ENCODE data around the gene PPID. TPM values are rescaled to one million over a fixed set of nuclear protein-coding genes. Genes with fewer than 3 reads are reported as not detected.
"Not testable (repeated sequence)": the region's sequence is repeated elsewhere in the genome, so short reads cannot be mapped to it uniquely, and the experiment has no call there.

The PPID gene
- polyA plus RNA-seq, 1 donor = 87.5 TPM

- Histone ChIP-seq H3K9me3 (ENCODE audit: control insufficient read depth, low read depth, low read length) (peaks cover 7% of the 10 kb centered on the region), H3K36me3 (ENCODE audit: control insufficient read depth, insufficient read depth, low read length) (no peaks in the 10 kb centered on the region), H3K27ac (ENCODE audit: low read length) (no peak overlapping the region), H3K4me1 (ENCODE audit: control insufficient read depth, insufficient read depth, low read length) (no peaks in the 10 kb centered on the region), H3K4me3 (ENCODE audit: low read length) (no peak overlapping the region), H3K27me3 (ENCODE audit: control insufficient read depth, insufficient read depth, low read length) (no peaks in the 10 kb centered on the region)
- DNase-seq = peak in 1 of 2 donors; percentile 54
- WGBS (ENCODE audit: insufficient coverage, low lambda C conversion rate) = 56% methylated on average over 3 of the region's 4 CpGs
These were observed 39.4 kb upstream of the PPID start for GRCh38 chr4:158762553-158762952.

- Histone ChIP-seq H3K4me3 (ENCODE audit: low read length) (no peak overlapping the region), H3K4me1 (ENCODE audit: control insufficient read depth, insufficient read depth, low read length) (no peaks in the 10 kb centered on the region), H3K36me3 (ENCODE audit: control insufficient read depth, insufficient read depth, low read length) (no peaks in the 10 kb centered on the region), H3K27me3 (ENCODE audit: control insufficient read depth, insufficient read depth, low read length) (no peaks in the 10 kb centered on the region), H3K27ac (ENCODE audit: low read length) (no peak overlapping the region), H3K9me3 (ENCODE audit: control insufficient read depth, low read depth, low read length) (peaks cover 7% of the 10 kb centered on the region)
- WGBS (ENCODE audit: insufficient coverage, low lambda C conversion rate) = 80% methylated on average over 1 of the region's 4 CpGs
- no peak for DNase-seq
These were observed 37.7 kb upstream of the PPID start for GRCh38 chr4:158760866-158761265.

GRCh38 chr4:158759539-158759938, 36.3 kb upstream of the PPID start:
- not testable (repeated sequence) for DNase-seq; H3K27me3 ChIP-seq (ENCODE audit: control insufficient read depth, insufficient read depth, low read length); H3K4me3 ChIP-seq (ENCODE audit: low read length); H3K36me3 ChIP-seq (ENCODE audit: control insufficient read depth, insufficient read depth, low read length); H3K9me3 ChIP-seq (ENCODE audit: control insufficient read depth, low read depth, low read length); H3K4me1 ChIP-seq (ENCODE audit: control insufficient read depth, insufficient read depth, low read length); H3K27ac ChIP-seq (ENCODE audit: low read length)
- 92% methylated on average over 6 of the region's 20 CpGs for WGBS (ENCODE audit: insufficient coverage, low lambda C conversion rate)

- no peaks in the 10 kb centered on the region for H3K27me3 ChIP-seq (ENCODE audit: control insufficient read depth, insufficient read depth, low read length)
- H3K27ac ChIP-seq (ENCODE audit: low read length) = no peak overlapping the region
- no peaks in the 10 kb centered on the region for H3K36me3 ChIP-seq (ENCODE audit: control insufficient read depth, insufficient read depth, low read length)
- WGBS (ENCODE audit: insufficient coverage, low lambda C conversion rate) = 75% methylated on average over 1 of the region's 4 CpGs
- no peaks in the 10 kb centered on the region for H3K4me1 ChIP-seq (ENCODE audit: control insufficient read depth, insufficient read depth, low read length)
- H3K4me3 ChIP-seq (ENCODE audit: low read length) = no peak overlapping the region
- DNase-seq = no peak
- H3K9me3 ChIP-seq (ENCODE audit: control insufficient read depth, low read depth, low read length) = peaks cover 7% of the 10 kb centered on the region
These were observed 35.5 kb upstream of the PPID start for GRCh38 chr4:158758703-158759102.

GRCh38 chr4:158758142-158758541, 34.9 kb upstream of the PPID start:
- DNase-seq = no peak
- Histone ChIP-seq H3K27ac (ENCODE audit: low read length) (no peak overlapping the region), H3K27me3 (ENCODE audit: control insufficient read depth, insufficient read depth, low read length) (no peaks in the 10 kb centered on the region), H3K9me3 (ENCODE audit: control insufficient read depth, low read depth, low read length) (peaks cover 7% of the 10 kb centered on the region), H3K4me3 (ENCODE audit: low read length) (no peak overlapping the region), H3K4me1 (ENCODE audit: control insufficient read depth, insufficient read depth, low read length) (no peaks in the 10 kb centered on the region), H3K36me3 (ENCODE audit: control insufficient read depth, insufficient read depth, low read length) (no peaks in the 10 kb centered on the region)
- WGBS (ENCODE audit: insufficient coverage, low lambda C conversion rate) = 75% methylated on average over 3 of the region's 4 CpGs

GRCh38 chr4:158756588-158756987, 33.4 kb upstream of the PPID start:
- Histone ChIP-seq H3K27me3 (ENCODE audit: control insufficient read depth, insufficient read depth, low read length) (no peaks in the 10 kb centered on the region), H3K4me3 (ENCODE audit: low read length) (no peak overlapping the region), H3K27ac (ENCODE audit: low read length) (no peak overlapping the region), H3K36me3 (ENCODE audit: control insufficient read depth, insufficient read depth, low read length) (no peaks in the 10 kb centered on the region), H3K4me1 (ENCODE audit: control insufficient read depth, insufficient read depth, low read length) (no peaks in the 10 kb centered on the region), H3K9me3 (ENCODE audit: control insufficient read depth, low read depth, low read length) (peaks cover 7% of the 10 kb centered on the region)
- no peak for DNase-seq

- H3K4me3 ChIP-seq (ENCODE audit: low read length); DNase-seq; H3K4me1 ChIP-seq (ENCODE audit: control insufficient read depth, insufficient read depth, low read length); H3K27ac ChIP-seq (ENCODE audit: low read length); H3K27me3 ChIP-seq (ENCODE audit: control insufficient read depth, insufficient read depth, low read length); H3K9me3 ChIP-seq (ENCODE audit: control insufficient read depth, low read depth, low read length); H3K36me3 ChIP-seq (ENCODE audit: control insufficient read depth, insufficient read depth, low read length): not testable (repeated sequence)
- 100% methylated on average over 1 of the region's 7 CpGs for WGBS (ENCODE audit: insufficient coverage, low lambda C conversion rate)
These were observed 32.6 kb upstream of the PPID start for GRCh38 chr4:158755819-158756218.

- Histone ChIP-seq H3K4me1 (ENCODE audit: control insufficient read depth, insufficient read depth, low read length) (no peaks in the 10 kb centered on the region), H3K9me3 (ENCODE audit: control insufficient read depth, low read depth, low read length) (peaks cover 6% of the 10 kb centered on the region), H3K27me3 (ENCODE audit: control insufficient read depth, insufficient read depth, low read length) (no peaks in the 10 kb centered on the region), H3K36me3 (ENCODE audit: control insufficient read depth, insufficient read depth, low read length) (no peaks in the 10 kb centered on the region), H3K27ac (ENCODE audit: low read length) (no peak overlapping the region), H3K4me3 (ENCODE audit: low read length) (no peak overlapping the region)
- no peak for DNase-seq
- WGBS (ENCODE audit: insufficient coverage, low lambda C conversion rate) = no CpG with 5 or more reads among the region's 5 CpGs
These were observed 31.4 kb upstream of the PPID start for GRCh38 chr4:158754385-158755180.

- H3K36me3 ChIP-seq (ENCODE audit: control insufficient read depth, insufficient read depth, low read length) = no peaks in the 10 kb centered on the region
- H3K27ac ChIP-seq (ENCODE audit: low read length) = no peak overlapping the region
- peaks cover 9% of the 10 kb centered on the region for H3K9me3 ChIP-seq (ENCODE audit: control insufficient read depth, low read depth, low read length)
- DNase-seq = no peak
- H3K4me3 ChIP-seq (ENCODE audit: low read length) = no peak overlapping the region
- no peaks in the 10 kb centered on the region for H3K4me1 ChIP-seq (ENCODE audit: control insufficient read depth, insufficient read depth, low read length)
- H3K27me3 ChIP-seq (ENCODE audit: control insufficient read depth, insufficient read depth, low read length) = no peaks in the 10 kb centered on the region
- 81% methylated on average over 3 of the region's 3 CpGs for WGBS (ENCODE audit: insufficient coverage, low lambda C conversion rate)
These were observed 27.2 kb upstream of the PPID start for GRCh38 chr4:158750379-158750778.

GRCh38 chr4:158746537-158746936, 23.3 kb upstream of the PPID start:
- not testable (repeated sequence) for H3K4me1 ChIP-seq (ENCODE audit: control insufficient read depth, insufficient read depth, low read length); H3K27me3 ChIP-seq (ENCODE audit: control insufficient read depth, insufficient read depth, low read length); H3K36me3 ChIP-seq (ENCODE audit: control insufficient read depth, insufficient read depth, low read length); DNase-seq; H3K27ac ChIP-seq (ENCODE audit: low read length); H3K4me3 ChIP-seq (ENCODE audit: low read length); H3K9me3 ChIP-seq (ENCODE audit: control insufficient read depth, low read depth, low read length)
- WGBS (ENCODE audit: insufficient coverage, low lambda C conversion rate) = no CpG with 5 or more reads among the region's 31 CpGs

- no peaks in the 10 kb centered on the region for H3K4me1 ChIP-seq (ENCODE audit: control insufficient read depth, insufficient read depth, low read length)
- DNase-seq = no peak
- WGBS (ENCODE audit: insufficient coverage, low lambda C conversion rate) = no CpG with 5 or more reads among the region's 3 CpGs
- H3K27me3 ChIP-seq (ENCODE audit: control insufficient read depth, insufficient read depth, low read length) = no peaks in the 10 kb centered on the region
- no peak overlapping the region for H3K27ac ChIP-seq (ENCODE audit: low read length)
- peaks cover under 1% of the 10 kb centered on the region for H3K9me3 ChIP-seq (ENCODE audit: control insufficient read depth, low read depth, low read length)
- H3K36me3 ChIP-seq (ENCODE audit: control insufficient read depth, insufficient read depth, low read length) = no peaks in the 10 kb centered on the region
- H3K4me3 ChIP-seq (ENCODE audit: low read length) = no peak overlapping the region
These were observed 18.3 kb upstream of the PPID start for GRCh38 chr4:158741326-158742021.
